AG09319 (cell line): Measurements from ENCODE around the gene TMPRSS5.

Experiments used
- DNase-seq: peaks from one replicate; pipeline ENCODE4 v3.0.0-alpha.2; 2010; ENCODE audit warnings: low read depth; ENCODE audit errors: extremely low read depth
- TF ChIP-seq, protein P1 (sequence below): IDR thresholded peaks from 2 replicates; pipeline ENCODE4 v1.5.1; 2011; ENCODE audit warnings: low read depth, mild to moderate bottlenecking, inconsistent platforms, low read length, moderate library complexity

TMPRSS5 gene

GRCh38 chr11:113705871-113706655 is at the start of gene TMPRSS5:
TMPRSS5 (minus strand) TSS chr11:113706308; CDS start chr11:113706224, 84 bp downstream.
- DNase-seq: no peak
- TF ChIP-seq, protein P1, sequence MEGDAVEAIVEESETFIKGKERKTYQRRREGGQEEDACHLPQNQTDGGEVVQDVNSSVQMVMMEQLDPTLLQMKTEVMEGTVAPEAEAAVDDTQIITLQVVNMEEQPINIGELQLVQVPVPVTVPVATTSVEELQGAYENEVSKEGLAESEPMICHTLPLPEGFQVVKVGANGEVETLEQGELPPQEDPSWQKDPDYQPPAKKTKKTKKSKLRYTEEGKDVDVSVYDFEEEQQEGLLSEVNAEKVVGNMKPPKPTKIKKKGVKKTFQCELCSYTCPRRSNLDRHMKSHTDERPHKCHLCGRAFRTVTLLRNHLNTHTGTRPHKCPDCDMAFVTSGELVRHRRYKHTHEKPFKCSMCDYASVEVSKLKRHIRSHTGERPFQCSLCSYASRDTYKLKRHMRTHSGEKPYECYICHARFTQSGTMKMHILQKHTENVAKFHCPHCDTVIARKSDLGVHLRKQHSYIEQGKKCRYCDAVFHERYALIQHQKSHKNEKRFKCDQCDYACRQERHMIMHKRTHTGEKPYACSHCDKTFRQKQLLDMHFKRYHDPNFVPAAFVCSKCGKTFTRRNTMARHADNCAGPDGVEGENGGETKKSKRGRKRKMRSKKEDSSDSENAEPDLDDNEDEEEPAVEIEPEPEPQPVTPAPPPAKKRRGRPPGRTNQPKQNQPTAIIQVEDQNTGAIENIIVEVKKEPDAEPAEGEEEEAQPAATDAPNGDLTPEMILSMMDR: no peak

- no peak for DNase-seq
- TF ChIP-seq, protein P1: no peak
Measured at GRCh38 chr11:113752932-113753331, 46.8 kb upstream of the TMPRSS5 start.

DNA sequence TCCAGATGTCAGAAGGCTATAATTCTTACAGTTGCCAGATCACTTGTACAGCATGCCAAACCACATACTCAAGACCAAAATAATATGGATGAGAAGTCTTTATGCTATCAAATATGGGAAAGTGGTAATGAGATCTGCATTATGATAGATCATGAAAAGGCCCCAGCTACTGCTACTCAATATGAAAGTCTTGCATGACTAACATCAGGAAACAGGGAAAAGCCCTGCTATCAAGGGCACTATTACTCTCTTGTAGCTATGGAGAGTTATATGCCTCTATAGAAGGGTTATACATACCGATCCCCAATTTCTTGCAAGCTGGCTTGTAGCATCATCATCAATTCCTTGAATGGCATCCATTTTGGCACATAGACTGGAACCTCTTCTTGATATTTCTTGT is 30.2 kb upstream of the TMPRSS5 start:
- TF ChIP-seq, protein P1: no peak
- DNase-seq: no peak

DNA sequence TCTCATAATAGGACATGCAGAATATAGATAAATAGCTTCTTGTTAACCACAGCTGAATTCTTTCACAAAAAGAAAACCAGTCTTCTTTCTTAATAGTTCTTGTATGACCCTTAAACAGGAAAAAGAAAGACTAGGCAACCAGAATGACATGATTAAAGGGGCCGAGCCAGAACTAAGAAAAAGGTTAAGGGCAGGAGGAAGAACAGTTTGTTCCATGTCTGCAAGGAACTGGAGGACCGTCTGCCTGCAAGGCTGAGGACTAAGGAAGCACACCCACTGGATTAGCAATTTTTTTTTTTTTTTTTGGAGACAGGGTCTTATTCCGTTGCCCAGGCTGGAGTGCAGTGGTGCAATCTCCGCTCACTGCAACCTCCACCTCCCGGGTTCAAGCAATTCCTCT is 26.0 kb upstream of the TMPRSS5 start:
- no peak for DNase-seq
- TF ChIP-seq, protein P1: no peak

DNA sequence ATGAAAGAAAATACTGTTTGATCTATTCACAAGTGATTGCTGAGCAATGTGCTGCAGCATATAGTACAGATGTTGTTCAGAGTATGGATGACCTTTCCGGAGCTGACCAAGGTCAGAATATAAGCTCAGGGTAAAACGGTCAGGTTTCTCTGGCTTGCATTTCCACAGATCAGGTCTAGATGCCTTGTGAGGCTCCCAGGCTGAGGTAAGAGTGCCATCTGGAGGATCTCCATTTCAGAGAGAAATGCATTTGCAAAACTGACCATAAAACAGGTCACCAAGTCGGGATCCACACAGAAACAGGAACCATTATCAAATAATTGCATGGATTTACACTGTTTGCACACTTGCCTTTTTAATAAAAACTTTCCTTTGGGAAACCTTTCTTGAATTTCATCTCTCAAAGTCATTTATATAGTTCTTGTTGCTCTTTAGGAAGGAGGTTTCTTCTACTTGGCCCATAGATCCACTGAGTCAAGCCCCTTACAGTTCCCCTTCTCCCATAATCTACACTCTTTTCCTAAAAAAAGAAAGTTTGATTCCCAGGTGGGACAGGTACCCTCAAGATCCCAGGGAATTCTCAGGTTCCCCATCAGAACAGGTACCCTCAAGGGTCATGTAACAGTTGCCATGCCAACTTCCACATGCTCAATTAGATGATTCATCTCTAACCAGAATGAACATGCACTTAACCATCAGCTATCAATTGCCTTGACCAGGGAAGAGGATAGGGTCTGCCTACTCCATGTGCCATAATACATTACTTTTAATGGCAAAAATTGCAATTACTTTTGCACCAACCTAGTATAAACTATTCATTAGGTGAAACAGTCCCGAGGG is 25.0 kb upstream of the TMPRSS5 start:
- TF ChIP-seq, protein P1: peak; percentile 64
- DNase-seq: peak; percentile 4

DNA sequence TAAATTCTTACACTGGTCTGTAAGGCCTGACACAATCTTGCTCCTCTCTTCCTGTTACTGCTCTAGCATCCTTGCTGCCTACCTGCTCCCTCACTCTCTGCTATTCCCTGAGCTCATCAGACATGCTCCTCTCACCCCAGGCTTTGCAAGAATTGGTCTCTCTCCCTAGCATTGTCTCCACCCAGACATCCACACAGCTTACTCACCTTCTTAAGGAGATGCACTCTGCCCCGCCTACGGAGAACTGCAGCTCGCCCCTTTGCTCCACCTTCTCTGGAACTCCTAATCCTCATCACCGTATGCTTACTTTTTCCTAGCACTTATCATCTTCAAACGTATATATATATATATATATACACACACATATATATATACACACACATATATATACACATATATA is 23.3 kb upstream of the TMPRSS5 start:
- no peak for DNase-seq
- TF ChIP-seq, protein P1: no peak

DNA sequence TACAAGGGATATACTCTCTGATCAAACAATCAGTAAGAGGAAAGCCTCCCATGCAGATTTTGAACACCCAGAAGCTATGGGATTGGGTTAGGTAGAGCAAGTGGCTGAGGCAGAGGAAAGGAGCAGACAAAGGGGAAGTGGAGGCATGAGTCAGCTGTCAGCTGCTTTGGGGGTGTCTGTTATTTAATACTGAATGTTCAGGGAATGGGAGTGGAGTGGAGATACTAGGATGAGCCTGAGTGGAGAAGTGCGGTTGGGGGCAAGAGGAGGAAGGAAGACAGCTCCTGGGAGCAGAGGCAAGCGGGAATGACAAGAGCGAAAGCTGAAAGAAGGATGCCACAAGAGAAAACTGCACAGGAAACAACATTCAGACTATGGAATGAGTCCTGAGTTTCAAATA is 22.7 kb upstream of the TMPRSS5 start:
- TF ChIP-seq, protein P1: no peak
- DNase-seq: no peak
